GM12873 (cell line): Measurements from ENCODE around the gene EVL.

Experiments
- CTCF ChIP-seq: IDR thresholded peaks from 2 replicates; pipeline ENCODE4 v1.5.1; 2012; ENCODE audit warnings: low read depth, mild to moderate bottlenecking, moderate library complexity, low read length, control low read depth; ENCODE audit not compliant: insufficient read depth; ENCODE audit errors: missing control alignments

Gene EVL

GRCh38 chr14:100108840-100109593 lies 43.8 kb downstream of the EVL start:
- no peak for TF ChIP-seq CTCF

DNA sequence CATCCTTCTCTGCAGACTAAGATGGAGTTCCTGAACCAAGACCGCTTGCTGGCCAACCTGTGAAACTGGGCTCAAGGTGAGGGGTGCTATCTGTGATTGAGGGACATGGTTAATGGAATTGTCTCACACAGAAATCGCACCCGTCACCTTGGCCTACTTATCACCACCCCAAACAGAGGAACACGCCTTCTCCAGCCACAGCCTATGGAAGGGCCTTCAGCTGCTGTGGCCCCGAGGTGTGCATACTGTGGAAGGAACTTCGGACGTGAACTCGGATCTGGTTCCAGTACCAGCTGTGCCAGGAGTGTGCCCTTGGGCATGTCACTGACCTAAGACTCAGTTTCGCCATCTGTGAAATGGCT lies 44.4 kb downstream of the EVL start:
- no peak for TF ChIP-seq CTCF

DNA sequence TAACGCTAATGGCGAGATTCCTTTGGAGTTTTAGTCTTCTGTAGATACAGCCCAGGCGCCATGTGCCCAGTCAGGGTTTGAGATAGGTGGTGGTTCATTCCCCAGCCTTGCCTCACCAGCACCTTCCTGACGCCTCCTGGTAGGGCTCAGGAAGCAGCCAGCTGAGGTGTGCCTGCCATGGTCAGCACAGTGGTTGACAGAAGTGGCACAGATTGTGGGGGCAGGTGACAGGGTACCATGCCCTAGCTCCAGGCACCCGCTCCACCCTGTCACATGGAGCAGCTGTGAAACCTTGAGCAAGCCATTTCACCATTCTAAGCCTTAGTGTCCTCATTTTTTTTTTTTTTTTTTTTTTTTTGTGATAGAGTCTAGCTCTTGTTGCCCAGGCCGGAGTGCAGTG lies 45.6 kb downstream of the EVL start:
- TF ChIP-seq CTCF = no peak

DNA sequence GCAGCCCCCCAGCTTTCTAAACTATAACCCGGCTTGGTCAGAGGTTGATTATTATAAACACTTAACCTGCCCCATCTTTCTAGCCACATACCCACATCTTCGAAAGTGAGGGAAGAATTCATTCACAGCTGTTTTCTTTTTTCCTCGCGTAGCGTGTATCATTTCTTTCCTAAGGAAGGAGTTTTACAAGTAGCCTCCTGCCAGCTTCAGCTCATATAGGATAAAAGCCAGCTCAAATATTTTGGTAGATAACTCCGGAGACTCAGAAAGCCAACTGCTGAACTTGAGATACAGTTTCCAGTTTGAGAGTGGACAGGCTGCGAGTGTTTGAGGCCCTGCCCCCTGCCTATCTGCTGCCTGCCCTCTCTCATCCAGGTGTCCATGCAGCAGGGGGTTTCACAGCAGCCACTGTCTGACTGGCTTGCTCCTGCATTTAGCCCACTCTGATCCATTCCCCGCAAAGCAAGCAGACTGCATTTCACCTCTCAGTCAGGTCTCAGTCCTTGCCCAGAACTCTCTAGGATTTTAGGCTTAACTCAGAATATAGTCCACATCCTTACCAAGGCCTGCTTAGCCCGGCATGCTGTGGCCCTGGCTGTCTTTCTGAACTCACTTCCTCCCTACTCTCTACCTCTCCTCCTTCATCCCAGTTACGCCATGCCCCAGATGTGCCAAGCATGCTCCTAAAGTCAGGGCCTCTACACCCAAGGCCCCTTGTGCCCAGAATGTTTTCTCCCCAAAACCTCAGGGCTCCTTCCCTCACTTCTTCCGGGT lies 46.9 kb downstream of the EVL start:
- no peak for TF ChIP-seq CTCF

DNA sequence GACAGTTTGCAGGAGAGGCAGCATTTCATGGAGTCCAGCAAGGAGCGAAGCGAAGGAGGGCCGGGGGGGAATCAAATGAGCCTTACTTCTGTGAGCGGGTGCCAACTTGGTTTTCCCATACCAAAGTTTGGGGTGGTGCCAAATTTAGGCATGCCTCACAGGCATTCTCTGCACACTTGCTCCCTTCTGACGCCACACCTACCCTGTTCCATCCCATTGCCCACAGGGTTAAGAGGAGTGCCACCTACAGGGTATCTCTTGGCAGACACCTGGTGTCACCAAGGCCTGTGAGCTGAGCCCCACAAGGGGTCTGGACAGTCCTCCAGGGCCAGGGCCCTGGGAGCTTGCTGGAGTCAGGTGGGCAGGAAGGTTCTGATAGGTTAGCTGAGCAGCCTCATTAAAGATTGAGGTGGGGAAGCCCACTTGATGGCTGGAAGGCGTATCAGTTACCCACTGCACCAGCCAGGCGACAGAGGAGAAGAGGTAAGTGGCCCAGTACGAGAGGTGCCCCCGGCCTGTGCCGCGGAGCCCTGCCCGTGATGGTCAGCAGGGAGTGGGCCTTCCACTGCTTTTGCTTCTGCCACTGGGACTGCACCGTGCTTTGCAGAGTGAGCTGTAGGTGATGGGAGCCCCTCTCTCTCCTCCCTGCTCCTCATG lies 49.0 kb downstream of the EVL start:
- TF ChIP-seq CTCF = no peak

GRCh38 chr14:100115236-100115635 lies 50.0 kb downstream of the EVL start:
- no peak for TF ChIP-seq CTCF

GRCh38 chr14:100115726-100116125 lies 50.5 kb downstream of the EVL start:
- no peak for TF ChIP-seq CTCF
